Fibroblast of the aortic adventitia (primary cell): ENCODE data around the gene ZNF280A. TPM values are rescaled to one million over a fixed set of nuclear protein-coding genes. Genes with fewer than 3 reads are reported as not detected.

Experiments used
- total RNA-seq: library from RNA; depleted of rRNA; stranded (reverse); fragments of >200 nt; gene quantifications from 2 replicates; pipeline ENCODE4 v1.2.3, GENCODE V29; 2012; ENCODE audit warnings: low replicate concordance

ZNF280A gene
- total RNA-seq, 1 donor: not detected

Other genes starting within 250 kb of the ZNF280A start
- 0.45 and 0.74 TPM in 2 replicates for gene ZNF280B, start 11.5 kb downstream of the ZNF280A start, total RNA-seq
- 0.54 TPM in 1 of 2 replicates, not detected in the other for gene PRAME, start 39.0 kb upstream of the ZNF280A start, total RNA-seq
- gene GGTLC2, start 124.3 kb upstream of the ZNF280A start, total RNA-seq: not detected in 2 replicates